ENCODE measurements around the gene NAA35.
A peak's percentile ranks its signal among the peaks of the same experiment; 100 is the strongest.
"Not testable (repeated sequence)": the region's sequence is repeated elsewhere in the genome, so short reads cannot be mapped to it uniquely, and the experiment has no call there.

NAA35 gene

DNA sequence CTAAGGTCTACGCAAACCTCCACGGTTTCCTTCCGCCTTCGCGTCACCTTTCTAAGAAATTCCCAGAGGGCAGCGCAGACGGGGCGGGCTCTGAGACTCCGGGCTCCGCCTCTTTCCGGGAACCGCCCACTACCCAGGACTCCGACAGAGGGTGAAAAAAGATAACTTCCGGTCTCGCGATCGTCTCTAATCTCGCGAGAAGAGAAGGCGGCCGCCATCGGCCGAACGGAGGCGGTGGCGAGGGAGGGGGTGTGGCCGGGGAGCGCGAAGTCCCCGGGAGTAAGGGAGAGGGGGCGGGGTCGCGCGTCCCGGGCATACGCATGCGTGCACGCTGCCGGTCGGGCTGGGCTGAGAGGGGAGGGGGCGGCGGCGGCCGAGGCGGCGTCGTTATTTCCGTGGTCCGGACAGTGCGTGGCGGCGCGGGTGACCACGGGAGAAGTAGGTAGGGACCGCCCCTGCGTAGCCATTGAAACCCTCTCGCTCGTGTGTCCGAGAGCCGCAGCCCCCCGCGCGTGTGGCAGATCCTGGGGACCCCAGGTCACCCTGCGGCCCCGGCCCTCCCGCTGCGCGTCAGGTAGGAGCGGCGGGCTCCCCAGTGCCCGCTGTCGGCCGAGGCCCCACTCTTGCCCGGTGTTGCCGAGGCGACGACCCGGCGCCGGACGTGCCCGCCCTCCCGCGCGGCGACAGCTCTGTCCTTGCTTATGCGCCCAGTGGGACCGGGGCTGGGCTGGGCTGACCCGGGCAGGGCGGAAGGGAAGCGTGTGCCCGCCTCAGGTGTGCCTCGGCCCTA lies at the start of gene NAA35:
NAA35 (plus strand) TSS at position 315 of the 790 bp plus-strand sequence. CDS start 1,014 bp downstream, outside the sequence.
- DNase-seq (ENCODE audit: low read depth in 2 of 2), result peak; percentile 99

DNA sequence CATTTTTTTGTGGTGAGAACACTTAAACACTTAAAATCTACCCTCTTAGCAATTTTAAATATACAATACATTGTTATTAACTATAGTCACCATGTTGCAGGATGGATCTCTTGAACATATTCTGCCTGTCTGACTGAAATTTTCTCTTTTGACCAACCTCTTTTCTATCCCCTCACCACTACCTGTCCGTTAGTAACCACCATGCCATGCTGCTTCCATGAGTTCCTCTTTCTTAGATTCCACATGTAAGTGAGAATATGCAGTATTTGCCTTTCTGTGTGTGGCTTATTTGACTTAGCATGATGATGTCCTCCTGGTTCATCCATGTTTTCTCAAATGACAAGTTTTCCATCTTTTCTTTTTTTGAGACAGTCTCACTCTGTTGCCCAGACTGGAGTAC lies 48.5 kb upstream of the NAA35 start:
- DNase-seq (ENCODE audit: low read depth in 2 of 2), result no peak

DNA sequence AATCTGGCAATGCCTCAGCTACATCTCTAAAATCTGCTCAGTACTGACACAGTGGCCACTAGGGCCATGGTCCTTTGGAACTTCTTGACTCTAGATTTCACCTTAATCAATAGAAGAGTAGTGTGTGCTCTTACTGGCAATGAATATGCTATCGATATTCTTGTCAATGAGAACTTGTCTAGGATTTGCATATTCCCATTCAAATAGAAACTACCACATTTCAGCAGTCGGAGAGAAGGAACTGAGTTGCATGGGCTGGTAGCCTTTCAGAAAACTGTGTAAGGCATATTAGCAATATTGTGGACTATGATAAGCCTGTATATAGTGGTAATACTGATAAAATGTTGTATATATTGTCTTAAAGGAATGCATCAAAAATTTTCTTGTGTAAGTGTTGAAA lies 45.3 kb upstream of the NAA35 start:
- no peak for DNase-seq (ENCODE audit: low read depth in 2 of 2)

DNA sequence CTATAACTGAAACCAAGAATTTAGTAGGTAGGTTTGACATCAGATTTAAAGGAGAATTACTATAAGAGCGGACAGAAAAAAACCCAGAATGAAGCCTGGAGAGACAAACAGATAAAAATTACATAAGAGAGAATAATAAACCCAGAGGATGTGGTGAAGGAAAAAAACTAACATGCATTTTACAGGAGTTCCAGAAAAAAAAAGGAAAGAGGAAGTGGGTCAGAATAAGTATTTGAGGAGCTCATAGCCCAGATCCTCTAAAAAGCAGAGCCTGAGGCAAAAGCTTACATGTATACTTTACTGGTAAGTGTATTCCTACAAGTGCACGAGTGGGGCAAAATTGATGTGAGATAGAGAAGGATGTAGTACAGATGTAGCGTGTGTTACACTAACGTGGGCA lies 43.1 kb upstream of the NAA35 start:
- DNase-seq (ENCODE audit: low read depth in 2 of 2), result no peak

DNA sequence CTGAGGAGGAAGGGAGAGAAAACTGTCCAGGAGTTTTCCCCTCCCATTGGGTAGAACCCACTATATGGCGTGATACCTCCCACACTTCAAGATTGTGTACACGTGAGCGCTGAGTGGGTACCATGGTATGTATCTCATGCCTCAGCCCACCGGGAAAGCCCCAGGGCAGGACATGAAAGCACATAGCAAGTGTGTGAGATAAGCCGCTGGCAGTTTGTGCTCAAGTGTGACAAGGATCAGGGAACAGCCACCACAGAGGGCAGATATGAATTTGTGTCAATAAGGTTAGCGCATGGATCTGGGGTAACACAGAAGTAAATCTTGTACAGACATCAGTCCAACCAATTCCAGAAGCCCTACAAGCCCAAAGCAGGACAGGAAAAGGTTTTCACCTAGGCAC lies 42.6 kb upstream of the NAA35 start:
- no peak for DNase-seq (ENCODE audit: low read depth in 2 of 2)

DNA sequence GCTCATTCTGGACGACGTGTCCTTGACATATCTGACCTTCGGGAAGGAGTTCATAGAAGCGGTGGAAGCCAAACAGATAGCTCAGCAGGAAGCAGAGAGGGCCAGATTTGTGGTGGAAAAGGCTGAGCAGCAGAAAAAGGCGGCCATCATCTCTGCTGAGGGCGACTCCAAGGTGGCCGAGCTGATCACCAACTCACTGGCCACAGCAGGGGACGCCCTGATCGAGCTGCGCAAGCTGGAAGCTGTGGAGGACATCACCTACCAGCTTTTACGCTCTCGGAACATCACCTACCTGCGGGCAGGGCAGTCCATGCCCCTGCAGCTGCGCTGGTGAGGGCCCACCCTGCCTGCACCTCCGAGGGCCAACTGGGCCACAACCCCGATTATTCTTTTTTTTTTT lies 41.6 kb upstream of the NAA35 start:
- DNase-seq (ENCODE audit: low read depth in 2 of 2), result no peak

DNA sequence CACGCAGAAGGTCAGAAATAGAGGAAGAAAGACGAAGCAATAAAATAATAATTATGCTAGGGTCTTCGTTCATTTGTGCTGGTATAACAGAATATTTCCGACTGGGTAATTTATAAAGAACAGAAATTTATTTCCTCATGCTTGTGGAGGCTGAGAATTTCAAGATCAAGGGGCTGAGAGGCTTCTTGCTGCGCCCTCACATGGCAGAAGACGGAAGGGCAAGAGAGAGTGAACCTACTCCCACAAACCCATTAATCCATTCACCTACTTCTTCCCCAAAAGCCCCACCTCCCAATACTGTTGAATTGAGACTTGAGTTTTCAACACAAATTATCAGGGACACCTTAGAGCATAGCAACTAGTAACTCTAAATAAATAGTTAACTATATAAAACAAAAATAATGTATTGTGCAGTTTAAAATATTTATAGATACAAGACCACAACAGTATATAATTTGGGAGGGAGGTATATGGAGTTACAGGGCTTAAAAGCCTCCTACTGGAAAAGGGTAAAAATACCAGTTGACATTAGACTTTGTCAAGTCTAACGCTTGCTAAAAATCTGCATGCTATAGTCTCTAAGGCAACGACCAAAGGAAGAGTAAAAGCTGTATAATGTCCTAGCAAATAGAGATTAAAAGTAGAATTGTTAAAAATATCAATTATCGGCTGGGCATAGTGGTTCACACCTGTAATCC lies 40.3 kb upstream of the NAA35 start:
- no peak for DNase-seq (ENCODE audit: low read depth in 2 of 2)

DNA sequence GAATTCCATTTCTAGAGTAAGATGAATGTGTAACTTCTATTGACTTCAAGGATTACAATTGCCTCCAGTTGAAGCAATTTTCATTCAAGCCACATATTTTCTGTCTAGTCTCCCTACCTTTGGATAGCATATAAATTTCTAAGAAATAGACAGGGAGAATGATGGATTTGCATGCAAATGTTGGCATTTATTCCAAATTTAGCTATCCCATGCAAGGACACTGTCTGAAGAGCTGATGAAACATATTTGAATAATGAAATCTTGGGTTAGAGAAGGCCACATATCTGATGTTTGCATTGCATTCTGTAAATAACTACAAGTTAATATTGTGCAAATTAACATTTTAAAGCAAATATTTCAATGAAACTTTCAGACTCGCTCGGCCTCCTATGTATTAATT lies 36.0 kb upstream of the NAA35 start:
- no peak for DNase-seq (ENCODE audit: low read depth in 2 of 2)

DNA sequence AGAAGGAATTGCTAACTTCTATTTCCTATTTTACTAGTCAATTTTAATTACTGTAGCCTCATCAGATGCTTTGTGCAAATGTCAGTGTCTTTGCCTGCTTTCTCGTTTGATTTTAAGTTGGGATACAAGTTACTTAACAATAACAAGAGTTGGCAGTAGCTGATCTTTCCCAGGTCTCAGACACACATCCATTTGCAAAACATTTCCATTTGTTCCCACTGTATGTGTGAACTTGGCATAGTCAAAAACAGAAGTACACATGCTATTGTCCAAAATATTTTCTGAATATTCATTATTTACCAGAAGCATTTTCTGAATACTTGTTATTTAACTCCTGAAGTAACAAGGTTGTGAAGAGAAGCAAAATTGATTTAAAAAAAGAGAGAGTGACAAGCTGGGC lies 35.0 kb upstream of the NAA35 start:
- no peak for DNase-seq (ENCODE audit: low read depth in 2 of 2)

DNA sequence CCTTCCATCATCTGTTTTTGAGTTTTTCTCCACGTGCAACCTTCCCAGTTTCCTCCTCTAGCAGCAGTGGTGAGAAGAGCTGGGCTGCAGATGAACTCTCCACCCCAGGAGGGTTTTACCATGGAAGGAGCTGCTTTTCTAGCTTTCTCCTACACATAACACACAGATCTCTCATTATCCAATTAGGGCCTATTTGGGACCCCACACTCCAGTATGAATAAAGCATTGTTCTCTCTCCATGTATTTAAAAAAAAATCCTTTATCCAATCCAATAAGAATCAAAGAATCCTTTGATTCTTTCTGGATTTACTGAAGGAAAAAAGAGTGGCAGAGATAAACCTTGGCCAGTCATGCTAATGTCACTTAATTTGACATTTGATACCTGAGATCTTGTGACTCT lies 31.6 kb upstream of the NAA35 start:
- DNase-seq (ENCODE audit: low read depth in 2 of 2), result no peak

DNA sequence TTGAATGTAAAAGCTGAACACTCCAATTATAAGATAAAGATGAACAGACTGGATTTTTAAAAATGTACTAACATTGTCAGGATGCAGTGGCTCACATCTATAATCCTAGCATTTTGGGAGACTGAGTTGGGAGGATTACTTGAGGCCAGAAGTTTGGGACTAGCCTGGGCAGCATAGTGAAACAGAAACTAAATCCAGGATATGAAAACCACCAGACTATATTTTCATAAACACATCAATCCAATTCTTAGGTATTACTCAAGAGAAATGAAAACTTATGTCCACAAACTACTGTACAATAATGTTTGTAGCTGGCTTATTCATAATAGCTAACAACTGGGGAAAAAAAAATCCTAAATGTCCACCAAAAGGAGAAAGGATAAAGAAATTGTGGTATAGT lies 26.8 kb upstream of the NAA35 start:
- no peak for DNase-seq (ENCODE audit: low read depth in 2 of 2)

DNA sequence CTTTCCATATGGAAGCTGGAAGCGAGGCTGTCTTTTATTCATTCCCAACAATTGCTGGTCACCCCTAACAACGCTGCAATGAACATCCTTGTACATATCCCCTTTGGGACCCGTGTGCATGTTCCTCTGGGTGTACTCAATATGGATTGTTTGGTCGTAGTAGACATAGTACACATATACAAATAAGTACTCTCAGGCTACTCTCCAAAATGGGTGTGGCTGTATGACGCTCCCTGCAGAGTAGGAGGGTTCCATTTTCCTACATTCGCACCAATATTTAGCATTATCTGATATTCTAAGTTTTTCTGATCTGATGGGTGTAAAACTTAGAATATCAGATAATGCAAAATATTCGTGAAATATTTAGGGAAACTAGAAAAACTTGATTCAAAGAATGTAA lies 23.2 kb upstream of the NAA35 start:
- no peak for DNase-seq (ENCODE audit: low read depth in 2 of 2)

DNA sequence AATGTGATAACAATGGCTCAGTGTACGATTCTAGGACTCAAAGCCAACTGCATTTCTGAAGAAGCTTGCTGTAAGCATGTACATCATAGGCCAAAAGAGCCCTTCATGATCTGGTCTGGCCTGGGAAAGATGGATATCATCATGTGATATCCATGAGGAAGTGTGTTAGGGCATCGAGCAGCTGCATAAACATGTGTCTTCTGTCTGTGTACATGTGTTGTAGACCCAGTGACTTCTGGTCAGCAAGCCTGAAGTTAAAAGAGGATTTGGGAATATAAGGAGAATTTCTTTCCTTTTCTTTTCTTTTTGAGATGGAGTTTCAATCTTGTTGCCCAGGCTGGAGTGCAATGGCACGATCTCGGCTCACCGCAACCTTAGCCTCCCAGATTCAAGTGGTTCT lies 15.5 kb upstream of the NAA35 start:
- no peak for DNase-seq (ENCODE audit: low read depth in 2 of 2)

DNA sequence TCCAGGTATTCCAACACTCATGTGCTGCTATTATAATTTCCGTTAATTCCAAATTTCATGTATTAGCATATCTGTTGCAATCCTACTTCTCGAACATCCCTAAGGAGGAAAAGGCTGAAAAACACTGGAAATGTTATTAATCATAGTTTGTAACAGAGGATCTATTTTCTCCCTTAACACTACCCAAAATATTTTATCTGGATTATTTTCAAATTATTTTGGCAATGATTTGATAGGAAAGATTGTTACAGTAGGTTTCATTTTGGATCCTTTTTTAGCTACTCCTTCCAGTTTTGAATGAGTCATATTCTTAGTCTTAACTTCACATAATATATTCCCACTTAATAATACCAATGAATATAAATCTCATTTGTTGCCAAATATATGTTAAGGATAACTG lies 13.9 kb upstream of the NAA35 start:
- DNase-seq (ENCODE audit: low read depth in 2 of 2), result no peak

DNA sequence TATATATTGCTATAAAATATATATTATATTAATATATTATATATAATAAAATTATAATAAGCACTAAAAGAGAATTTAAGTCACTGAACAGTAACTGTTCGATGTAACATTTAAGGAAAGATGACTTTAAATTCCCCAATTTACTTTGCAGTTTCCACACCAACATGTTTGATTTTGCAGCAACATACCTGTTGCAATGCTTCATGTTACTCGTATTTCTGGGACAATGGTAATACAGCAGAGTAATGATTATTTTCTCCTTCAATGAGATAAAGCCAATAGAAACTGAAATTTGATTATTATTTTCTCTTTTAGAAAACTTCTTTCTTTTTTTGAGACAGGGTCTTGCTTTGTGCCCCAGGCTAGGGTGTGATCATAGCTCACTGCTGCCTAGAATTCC lies 9.5 kb upstream of the NAA35 start:
- DNase-seq (ENCODE audit: low read depth in 2 of 2), result no peak

DNA sequence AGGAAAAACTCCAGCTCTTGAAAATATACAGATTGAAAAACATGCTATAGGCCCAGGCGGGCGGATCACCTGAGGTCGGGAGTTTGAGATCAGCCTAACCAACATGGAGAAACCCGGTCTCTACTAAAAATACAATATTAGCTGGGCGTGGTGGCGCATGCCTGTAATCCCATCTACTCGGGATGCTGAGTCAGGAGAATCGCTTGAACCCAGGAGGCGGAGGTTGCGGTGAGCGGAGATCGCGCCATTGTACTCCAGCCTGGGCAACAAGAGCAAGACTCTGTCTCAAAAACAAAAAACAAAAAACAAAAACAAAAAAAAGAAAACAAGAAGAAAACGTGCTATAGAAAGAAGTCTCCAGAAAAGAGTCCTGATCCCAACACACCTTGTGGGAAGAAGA lies 5.0 kb upstream of the NAA35 start:
- DNase-seq (ENCODE audit: low read depth in 2 of 2), result not testable (repeated sequence)

DNA sequence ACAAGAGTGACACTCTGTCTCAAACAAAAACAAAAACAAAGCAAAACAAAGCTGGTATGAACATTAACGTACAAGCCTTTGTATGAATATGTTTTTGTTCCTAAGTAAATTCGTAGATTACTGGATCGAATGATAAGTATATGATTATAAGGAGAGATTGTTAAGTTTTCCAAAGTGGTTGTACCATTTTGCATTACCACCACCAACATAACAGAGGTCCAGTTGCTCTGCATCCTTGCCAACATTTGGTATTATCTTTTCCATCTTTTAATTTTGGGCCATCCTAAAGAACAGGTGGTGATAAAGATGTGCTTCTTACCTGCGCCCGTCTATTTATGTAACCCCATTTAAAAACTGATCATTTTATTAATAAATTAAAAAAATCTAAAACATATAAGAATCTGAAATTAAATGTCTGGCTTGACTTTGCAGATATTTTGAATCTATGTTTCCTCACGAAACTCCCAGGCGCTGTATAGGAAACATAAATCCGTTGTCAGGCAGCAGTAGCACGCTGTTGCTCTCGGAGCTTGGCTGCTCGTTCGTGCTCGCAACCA lies 593 bp upstream of the NAA35 start:
- DNase-seq (ENCODE audit: low read depth in 2 of 2), result no peak

DNA sequence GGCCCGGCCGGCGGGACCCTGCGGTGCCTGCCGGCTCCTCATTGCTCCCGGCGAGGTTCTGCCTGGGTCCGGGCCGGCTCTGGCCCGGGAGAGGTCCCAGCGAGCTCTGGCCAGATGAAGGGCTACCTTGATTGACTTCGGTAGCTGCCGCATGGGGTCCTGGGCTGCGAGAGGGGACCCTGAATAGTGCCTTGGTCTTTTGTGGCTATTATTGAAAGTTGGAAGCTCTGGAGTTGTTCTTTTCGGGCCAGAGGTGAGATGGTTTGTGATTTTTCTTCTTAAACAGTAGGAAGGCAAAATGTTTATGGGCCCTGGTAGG lies 635 bp downstream of the NAA35 start:
- no peak for DNase-seq (ENCODE audit: low read depth in 2 of 2)

DNA sequence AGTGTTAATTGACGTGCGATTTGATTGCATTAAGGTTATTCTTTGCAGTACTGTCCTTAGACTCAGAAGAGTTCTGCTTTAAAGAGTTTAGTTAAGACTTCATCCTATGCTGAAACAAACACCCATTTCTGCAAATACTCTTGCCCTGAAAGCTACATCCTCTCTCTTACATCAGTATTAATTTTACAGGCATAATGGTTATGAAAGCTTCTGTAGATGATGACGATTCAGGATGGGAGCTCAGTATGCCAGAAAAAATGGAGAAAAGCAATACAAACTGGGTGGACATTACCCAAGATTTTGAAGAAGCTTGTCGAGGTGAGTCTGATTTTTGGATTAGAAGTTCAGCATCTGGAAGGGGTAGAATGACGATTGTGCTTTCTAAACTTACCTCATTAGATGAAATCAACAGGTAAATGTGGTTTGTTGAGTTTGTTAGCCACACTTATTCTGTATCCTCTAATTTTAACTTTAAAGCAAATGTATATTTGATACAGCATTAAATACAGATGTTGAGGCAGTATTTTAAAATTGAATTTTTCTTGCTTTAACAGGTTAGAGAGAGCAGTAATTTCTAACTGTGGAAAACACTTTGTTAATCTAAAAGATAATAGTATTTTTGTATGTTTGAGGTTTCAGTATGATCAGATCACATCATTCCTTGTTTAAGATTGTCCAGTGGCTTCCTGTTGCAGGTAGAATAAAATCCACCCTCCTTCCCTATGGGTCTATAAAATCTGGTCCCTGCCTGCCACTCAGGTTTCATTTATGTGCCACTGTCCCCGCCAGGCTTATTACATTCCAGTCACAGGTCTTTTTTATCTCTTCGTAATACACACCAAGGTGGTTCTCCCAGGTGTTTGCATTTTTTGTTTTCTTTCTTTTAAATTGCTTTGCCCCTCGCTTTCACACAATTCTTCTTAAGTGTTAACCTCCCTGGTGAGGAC lies 1.3 kb downstream of the NAA35 start:
- DNase-seq (ENCODE audit: low read depth in 2 of 2), result no peak

DNA sequence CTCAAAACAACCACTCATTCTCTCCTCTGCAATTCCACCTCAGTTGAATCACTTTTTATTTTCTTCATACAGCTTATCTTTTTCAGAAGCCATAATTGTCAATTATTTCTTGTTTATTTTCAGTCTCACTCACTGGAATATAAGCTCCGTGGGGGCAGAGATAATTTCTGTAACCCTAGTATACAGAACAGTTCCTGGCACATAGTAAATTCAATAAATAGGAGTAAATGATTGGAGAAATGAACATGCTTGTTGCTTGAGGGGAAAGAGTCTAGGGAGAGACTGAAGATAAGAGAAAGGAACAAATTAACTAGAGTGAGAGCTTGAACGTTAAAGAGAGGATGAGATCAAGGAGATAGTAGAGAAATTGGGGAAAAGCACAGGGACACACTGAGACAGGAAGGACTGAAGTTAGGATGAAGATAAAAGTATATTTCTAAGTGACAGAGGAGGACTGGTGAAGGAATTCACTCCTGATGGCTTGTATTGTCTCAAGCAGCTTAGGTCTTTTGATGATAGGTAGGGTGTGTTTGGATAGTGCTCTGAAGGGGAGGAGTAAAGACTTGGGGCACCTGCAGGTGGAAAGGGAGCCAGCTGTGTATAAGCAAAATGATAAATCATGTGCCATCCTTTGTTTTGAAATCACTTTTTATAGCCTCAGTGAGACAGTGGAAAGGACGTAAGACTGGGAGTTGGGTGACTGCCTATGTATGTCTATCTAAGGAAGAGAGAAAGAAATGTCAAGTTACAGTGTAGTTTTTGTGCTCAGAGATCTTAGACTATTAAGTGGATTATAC lies 2.2 kb downstream of the NAA35 start:
- DNase-seq (ENCODE audit: low read depth in 2 of 2), result no peak

DNA sequence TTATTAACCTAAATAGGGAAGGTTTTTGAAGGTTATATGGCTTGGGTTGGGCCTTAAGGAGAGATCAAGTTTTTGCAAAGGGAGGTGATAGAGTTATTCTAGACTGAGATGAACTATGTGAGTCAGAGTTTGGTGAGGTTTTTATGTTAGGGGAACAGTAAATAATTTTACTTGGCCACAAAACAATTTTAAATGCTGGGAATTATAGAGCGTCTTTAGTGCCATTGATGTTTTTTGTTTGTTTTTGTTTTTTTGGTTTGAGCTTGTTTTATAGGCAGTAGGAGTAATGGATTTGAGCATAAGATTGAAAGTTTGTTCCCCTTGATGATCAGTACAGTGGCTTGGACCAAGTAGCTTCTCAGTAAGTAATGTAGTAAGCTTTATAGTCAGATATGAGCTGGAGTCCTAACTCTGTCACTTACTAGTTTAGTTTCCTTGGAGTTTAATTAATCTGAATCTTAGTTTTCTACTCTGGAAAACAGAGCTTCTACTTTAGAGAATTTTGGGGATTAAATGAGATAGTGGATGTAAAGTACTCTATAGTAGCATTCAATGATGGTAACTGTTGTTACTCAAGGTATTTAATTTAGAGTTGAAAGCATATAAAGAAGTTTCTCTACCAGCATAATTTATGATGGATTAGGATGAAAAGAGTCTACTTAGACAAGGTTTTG lies 2.9 kb downstream of the NAA35 start:
- no peak for DNase-seq (ENCODE audit: low read depth in 2 of 2)

Data from activated CD8-positive, alpha-beta memory T cell treated with anti-CD3 and anti-CD28 coated beads for 4 hours (primary cell).